K562 (cell line): ENCODE data around the gene GTSE1. TPM values are rescaled to one million over a fixed set of nuclear protein-coding genes. Genes with fewer than 3 reads are reported as not detected.
A peak's percentile ranks its signal among the peaks of the same experiment; 100 is the strongest.

Source experiments
- BACH1 ChIP-seq: fragments of 200-800 bp; sonication (Bioruptor generic); IDR thresholded peaks from 2 replicates; pipeline ENCODE4 v1.6.1; 2016; ENCODE audit warnings: missing genetic modification characterization, missing compliant biosample characterization
- CEBPB ChIP-seq: fragments of 450-650 bp; IDR thresholded peaks from 2 replicates; pipeline ENCODE4 v1.6.1; 2016; ENCODE audit warnings: missing genetic modification characterization, missing compliant biosample characterization
- CREB1 ChIP-seq, 2 experiments: sonication (generic) in 1 of 2; formaldehyde crosslinking in 1 of 2; IDR thresholded peaks; 2 replicates each; pipeline versions ENCODE4 v1.6.1 to v1.8.0; 2012 to 2022; ENCODE audit warnings: inconsistent platforms in 1 of 2, mild to moderate bottlenecking in 1 of 2, missing genetic modification reagents in 1 of 2, moderate library complexity in 1 of 2
- CXXC5 ChIP-seq: fragments of 250-450 bp; sonication (Bioruptor Pico); IDR thresholded peaks from 2 replicates; pipeline ENCODE4 v1.8.0; 2022; ENCODE audit warnings: inconsistent platforms, mild to moderate bottlenecking, moderate library complexity
- DPF2 ChIP-seq: fragments of 450-650 bp; IDR thresholded peaks from 2 replicates; pipeline ENCODE4 v1.6.1; 2016
- FOXM1 ChIP-seq, 2 experiments: fragments of 450-650 bp in 1 of 2; sonication (generic) in 1 of 2; formaldehyde crosslinking in 1 of 2; IDR thresholded peaks; 2 replicates each; pipeline versions ENCODE4 v1.6.1 to v1.9.0; 2017 to 2022; ENCODE audit warnings: low read depth in 2 of 2, mild to moderate bottlenecking in 2 of 2, missing genetic modification reagents in 1 of 2, moderate library complexity in 1 of 2
- MCM5 ChIP-seq: fragments of 450-650 bp; IDR thresholded peaks from 2 replicates; pipeline ENCODE4 v1.6.1; 2016; ENCODE audit warnings: low read depth
- MTA3 ChIP-seq: fragments of 450-650 bp; formaldehyde crosslinking; IDR thresholded peaks from 2 replicates; pipeline ENCODE4 v1.6.1; 2017; ENCODE audit warnings: mild to moderate bottlenecking, borderline replicate concordance
- PRMT5 ChIP-seq: sonication (generic); formaldehyde crosslinking; IDR thresholded peaks from 2 replicates; pipeline ENCODE4 v1.5.0; 2020; ENCODE audit warnings: missing genetic modification reagents
- RBM25 ChIP-seq: fragments of 200-400 bp; formaldehyde crosslinking; IDR thresholded peaks from 2 replicates; pipeline ENCODE4 v1.6.1; 2018; ENCODE audit warnings: low read length, low read depth, moderate library complexity; ENCODE audit not compliant: severe bottlenecking
- RFX7 ChIP-seq: fragments of 250-450 bp; sonication (Bioruptor Pico); IDR thresholded peaks from 2 replicates; pipeline ENCODE4 v1.5.1; 2021; ENCODE audit warnings: mild to moderate bottlenecking
- SIRT6 ChIP-seq: IDR thresholded peaks from one replicate; pipeline ENCODE4 v1.6.1; 2012; ENCODE audit warnings: low read depth, mild to moderate bottlenecking, control low read depth, inconsistent platforms, low read length, moderate library complexity
- SPI1 ChIP-seq: IDR thresholded peaks from 2 replicates; pipeline ENCODE4 v1.6.1; 2011; ENCODE audit warnings: low read depth, low read length, control low read depth, borderline replicate concordance
- SRF ChIP-seq, 2 experiments: fragments of 250-450, 450-650 bp in 1 of 2; sonication (Bioruptor Pico) in 1 of 2; sonication (generic) in 1 of 2; formaldehyde crosslinking; IDR thresholded peaks; 2 replicates each; pipeline versions ENCODE4 v1.5.0 to v1.5.1; 2020 to 2022; ENCODE audit warnings: mild to moderate bottlenecking in 1 of 2, missing genetic modification reagents in 1 of 2
- TCF7 ChIP-seq: sonication (generic); IDR thresholded peaks from 2 replicates; pipeline ENCODE4 v1.6.1; 2016; ENCODE audit warnings: antibody characterized with exemption, borderline replicate concordance
- U2AF1 ChIP-seq: fragments of 200-400 bp; formaldehyde crosslinking; optimal IDR thresholded peaks from 2 replicates; pipeline ENCODE3; 2017; ENCODE audit warnings: mild to moderate bottlenecking, low read depth, low read length, moderate library complexity
- ZBTB17 ChIP-seq: fragments of 450-650 bp; formaldehyde crosslinking; IDR thresholded peaks from 2 replicates; pipeline ENCODE4 v1.4.0; 2020; ENCODE audit warnings: mild to moderate bottlenecking
- ZFX ChIP-seq: sonication (generic); formaldehyde crosslinking; IDR thresholded peaks from 2 replicates; pipeline ENCODE4 v1.8.0; 2022; ENCODE audit warnings: mild to moderate bottlenecking, missing genetic modification reagents, moderate library complexity
- polyA plus RNA-seq, 8 experiments: library from polyadenylated mRNA; depleted of rRNA in 4 of 8; stranded (reverse) in 5 of 8; unstranded in 3 of 8; fragments of >200 nt; fragmentation: Nextera tagmentation in 2 of 8; fragmentation: Illumina TruSeq in 1 of 8; extraction: Ambion mirVana in 2 of 8; extraction: Trizol in 1 of 8; gene quantifications; 2 replicates each; pipeline versions ENCODE4 v1.2.1 to v1.2.3, GENCODE V29; 2011 to 2014; ENCODE audit warnings: inconsistent platforms in 1 of 8, missing spikeins in 1 of 8
- total RNA-seq, 7 experiments: library from RNA; depleted of rRNA in 6 of 7; stranded (reverse); fragments of >200 nt in 6 of 7; fragmentation: Illumina TruSeq in 2 of 7; extraction: Trizol in 2 of 7; gene quantifications; 2 replicates each; pipeline versions ENCODE4 v1.2.1 to v1.2.3, GENCODE V29; 2011 to 2021; ENCODE audit warnings: low replicate concordance in 1 of 7
- TF ChIP-seq, protein P1 (sequence below): fragments of 450-650 bp; IDR thresholded peaks from 2 replicates; pipeline ENCODE4 v1.6.1; 2016; ENCODE audit warnings: missing biosample characterization, missing genetic modification characterization
- TF ChIP-seq, protein P2 (sequence below): IDR thresholded peaks from 2 replicates; pipeline ENCODE4 v1.6.1; 2016; ENCODE audit warnings: missing genetic modification characterization, missing compliant biosample characterization
- TF ChIP-seq, protein P3 (sequence below), 2 experiments: fragments of 250-450 bp in 1 of 2; fragments of 450-650 bp in 1 of 2; sonication (Bioruptor Pico) in 1 of 2; IDR thresholded peaks; 2 replicates each; pipeline versions ENCODE4 v1.6.1 to v1.8.0; 2016 to 2021; ENCODE audit warnings: mild to moderate bottlenecking in 2 of 2, moderate library complexity in 2 of 2, missing compliant biosample characterization in 1 of 2, missing genetic modification characterization in 1 of 2
- TF ChIP-seq, protein P4 (sequence below): fragments of 450-650 bp; conservative IDR thresholded peaks from 2 replicates; pipeline ENCODE4 v1.6.1; 2016; ENCODE audit warnings: missing genetic modification characterization, low read depth, mild to moderate bottlenecking, control low read depth, missing compliant biosample characterization

GTSE1 gene
- total and polyA plus RNA-seq, 9 of the 15 experiments (the other 6 are each of a cell fraction or from before 2014, with no cell fraction given), result 2.5 to 22.5 (median 12.9) TPM

DNA sequence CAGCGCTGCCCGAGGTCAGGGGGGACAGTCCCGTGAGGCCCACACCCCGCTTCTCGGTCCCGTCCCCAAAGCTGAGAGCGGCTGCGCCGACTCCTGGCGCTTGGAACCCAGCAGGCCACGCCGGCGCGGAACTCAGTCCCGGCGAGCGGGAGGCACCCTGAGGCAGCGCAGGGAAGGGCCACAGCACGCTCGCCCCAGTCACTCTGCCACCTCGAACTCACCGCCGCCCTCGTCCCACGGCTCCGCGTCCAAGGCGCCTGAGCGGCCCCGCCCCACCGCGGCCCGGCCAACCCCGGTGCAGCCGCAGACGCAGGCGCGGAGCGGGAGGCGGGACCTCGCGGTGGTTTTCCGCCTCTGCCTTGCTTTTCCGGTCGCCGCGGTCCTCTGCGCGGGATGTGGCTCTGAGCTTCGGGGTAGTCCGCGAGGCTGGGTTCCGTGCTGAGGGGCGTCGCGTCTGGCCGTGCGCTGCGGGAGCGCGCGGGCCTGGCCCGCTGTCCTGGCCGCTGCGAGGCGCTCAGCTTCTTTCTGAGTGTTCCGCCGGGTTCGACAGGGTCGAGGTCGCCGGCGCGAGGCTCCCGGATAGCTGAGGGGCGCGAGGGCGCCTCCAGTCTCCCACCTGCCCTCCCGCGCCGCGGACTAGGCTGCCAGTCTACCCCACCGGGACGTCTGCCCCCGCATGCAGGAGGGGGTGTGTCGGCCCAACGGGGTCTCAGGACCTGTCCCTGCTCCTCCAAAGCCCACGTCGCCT lies 46.5 kb upstream of the GTSE1 start, which contains the start of gene CDPF1 (continued):
- TF ChIP-seq U2AF1, result no peak
- TF ChIP-seq MTA3, result peak; percentile 79; the same call in 1 of the 2 replicates
- no peak; the same call in 1 of the 2 replicates for TF ChIP-seq DPF2
- TF ChIP-seq, protein P1, sequence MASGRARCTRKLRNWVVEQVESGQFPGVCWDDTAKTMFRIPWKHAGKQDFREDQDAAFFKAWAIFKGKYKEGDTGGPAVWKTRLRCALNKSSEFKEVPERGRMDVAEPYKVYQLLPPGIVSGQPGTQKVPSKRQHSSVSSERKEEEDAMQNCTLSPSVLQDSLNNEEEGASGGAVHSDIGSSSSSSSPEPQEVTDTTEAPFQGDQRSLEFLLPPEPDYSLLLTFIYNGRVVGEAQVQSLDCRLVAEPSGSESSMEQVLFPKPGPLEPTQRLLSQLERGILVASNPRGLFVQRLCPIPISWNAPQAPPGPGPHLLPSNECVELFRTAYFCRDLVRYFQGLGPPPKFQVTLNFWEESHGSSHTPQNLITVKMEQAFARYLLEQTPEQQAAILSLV, result no peak
- no peak for TF ChIP-seq SPI1
- peak; percentile 59 for TF ChIP-seq RBM25
- TF ChIP-seq MCM5, result no peak
- TF ChIP-seq, protein P2, sequence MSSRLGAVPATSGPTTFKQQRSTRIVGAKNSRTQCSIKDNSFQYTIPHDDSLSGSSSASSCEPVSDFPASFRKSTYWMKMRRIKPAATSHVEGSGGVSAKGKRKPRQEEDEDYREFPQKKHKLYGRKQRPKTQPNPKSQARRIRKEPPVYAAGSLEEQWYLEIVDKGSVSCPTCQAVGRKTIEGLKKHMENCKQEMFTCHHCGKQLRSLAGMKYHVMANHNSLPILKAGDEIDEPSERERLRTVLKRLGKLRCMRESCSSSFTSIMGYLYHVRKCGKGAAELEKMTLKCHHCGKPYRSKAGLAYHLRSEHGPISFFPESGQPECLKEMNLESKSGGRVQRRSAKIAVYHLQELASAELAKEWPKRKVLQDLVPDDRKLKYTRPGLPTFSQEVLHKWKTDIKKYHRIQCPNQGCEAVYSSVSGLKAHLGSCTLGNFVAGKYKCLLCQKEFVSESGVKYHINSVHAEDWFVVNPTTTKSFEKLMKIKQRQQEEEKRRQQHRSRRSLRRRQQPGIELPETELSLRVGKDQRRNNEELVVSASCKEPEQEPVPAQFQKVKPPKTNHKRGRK (tag), result no peak
- peak; percentile 77 for TF ChIP-seq ZFX
- TF ChIP-seq, protein P3, sequence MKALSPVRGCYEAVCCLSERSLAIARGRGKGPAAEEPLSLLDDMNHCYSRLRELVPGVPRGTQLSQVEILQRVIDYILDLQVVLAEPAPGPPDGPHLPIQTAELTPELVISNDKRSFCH (CRISPR knock-in tag; IDR thresholded peaks at IDR 0.05), result no peak
- TF ChIP-seq, protein P3 (tag; IDR thresholded peaks at IDR 0.05), result no peak
- no peak for TF ChIP-seq PRMT5 (CRISPR knock-in tag)
- TF ChIP-seq SRF (CRISPR knock-in tag; IDR thresholded peaks at IDR 0.05), result no peak
- no peak for TF ChIP-seq BACH1
- no peak for TF ChIP-seq TCF7
- TF ChIP-seq CREB1 (IDR thresholded peaks at IDR 0.05), result no peak
- TF ChIP-seq CREB1 (CRISPR knock-in tag; IDR thresholded peaks at IDR 0.05), result peak; percentile 19; the same call in 1 of the 2 replicates
- no peak for TF ChIP-seq FOXM1 (IDR thresholded peaks at IDR 0.05; ENCODE audit: low read depth)
- peak; percentile 75 for TF ChIP-seq FOXM1 (CRISPR knock-in tag; IDR thresholded peaks at IDR 0.05; ENCODE audit: low read depth)
- TF ChIP-seq, protein P4, sequence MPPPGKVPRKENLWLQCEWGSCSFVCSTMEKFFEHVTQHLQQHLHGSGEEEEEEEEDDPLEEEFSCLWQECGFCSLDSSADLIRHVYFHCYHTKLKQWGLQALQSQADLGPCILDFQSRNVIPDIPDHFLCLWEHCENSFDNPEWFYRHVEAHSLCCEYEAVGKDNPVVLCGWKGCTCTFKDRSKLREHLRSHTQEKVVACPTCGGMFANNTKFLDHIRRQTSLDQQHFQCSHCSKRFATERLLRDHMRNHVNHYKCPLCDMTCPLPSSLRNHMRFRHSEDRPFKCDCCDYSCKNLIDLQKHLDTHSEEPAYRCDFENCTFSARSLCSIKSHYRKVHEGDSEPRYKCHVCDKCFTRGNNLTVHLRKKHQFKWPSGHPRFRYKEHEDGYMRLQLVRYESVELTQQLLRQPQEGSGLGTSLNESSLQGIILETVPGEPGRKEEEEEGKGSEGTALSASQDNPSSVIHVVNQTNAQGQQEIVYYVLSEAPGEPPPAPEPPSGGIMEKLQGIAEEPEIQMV (tag), result no peak
- no peak for TF ChIP-seq SIRT6
- TF ChIP-seq RFX7 (CRISPR knock-in tag), result no peak
- no peak for TF ChIP-seq ZBTB17 (CRISPR knock-in tag)
- TF ChIP-seq CEBPB (tag), result no peak
- peak; percentile 85 for TF ChIP-seq CXXC5 (CRISPR knock-in tag)
